Brain microvascular endothelial cell (primary cell): ENCODE measurements around the gene SORCS1.

Experiments
- DNase-seq: peaks from one replicate; pipeline ENCODE4 v3.0.0-alpha.2; 2020
- H3K27ac ChIP-seq: fragments of 250-450 bp; sonication (Bioruptor Pico); 2 replicates; pipeline ENCODE4 v1.5.1; 2020; ENCODE audit warnings: mild to moderate bottlenecking, moderate library complexity
- H3K27me3 ChIP-seq: fragments of 250-450 bp; sonication (Bioruptor Pico); replicated peaks from 2 replicates; pipeline ENCODE4 v1.5.1; 2020; ENCODE audit warnings: mild to moderate bottlenecking
- H3K36me3 ChIP-seq: fragments of 250-450 bp; sonication (Bioruptor Pico); replicated peaks from 2 replicates; pipeline ENCODE4 v1.5.1; 2020; ENCODE audit warnings: mild to moderate bottlenecking
- H3K4me3 ChIP-seq: 2 replicates; pipeline ENCODE4 v1.5.1; 2011; ENCODE audit warnings: low read depth, mild to moderate bottlenecking, control low read depth, low read length, moderate library complexity
- in situ Hi-C: cut with HindIII; loops from 2 replicates; pipeline ENCODE4 v1.10.0; 2017; ENCODE audit warnings: low sequenced_read_pairs, low pct_ligation_motif_present
- TF ChIP-seq, protein P1 (sequence below): IDR thresholded peaks from 2 replicates; pipeline ENCODE4 v1.5.1; 2011; ENCODE audit warnings: low read depth, mild to moderate bottlenecking, moderate library complexity, low read length, control low read depth, inconsistent platforms; ENCODE audit errors: missing control alignments

SORCS1 gene

DNA sequence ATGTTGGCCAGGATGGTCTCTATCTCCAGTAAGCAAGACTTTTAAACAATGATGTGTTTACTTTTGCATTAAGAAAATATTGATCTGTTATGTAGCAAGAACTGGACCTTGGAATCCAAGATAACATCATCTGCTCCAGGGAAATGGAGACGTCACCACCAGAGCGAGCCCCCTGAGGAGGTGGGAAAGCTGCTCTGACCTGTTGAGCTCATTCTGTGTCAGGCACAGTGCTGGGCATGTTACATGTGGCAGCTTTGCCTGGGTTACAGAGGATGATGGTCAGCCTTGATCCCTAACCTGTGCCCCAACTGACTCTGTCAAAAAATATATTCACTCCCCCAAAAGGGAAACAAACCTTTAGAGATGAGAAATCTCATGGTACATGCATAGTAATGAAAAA lies 436.3 kb downstream of the SORCS1 start:
- in situ Hi-C loops: no loop called here
- Histone ChIP-seq H3K27me3 (no peaks in the 10 kb centered on the region), H3K27ac (no peak overlapping the region), H3K4me3 (no peak overlapping the region), H3K36me3 (no peaks in the 10 kb centered on the region)
- no peak for DNase-seq
- TF ChIP-seq, protein P1, sequence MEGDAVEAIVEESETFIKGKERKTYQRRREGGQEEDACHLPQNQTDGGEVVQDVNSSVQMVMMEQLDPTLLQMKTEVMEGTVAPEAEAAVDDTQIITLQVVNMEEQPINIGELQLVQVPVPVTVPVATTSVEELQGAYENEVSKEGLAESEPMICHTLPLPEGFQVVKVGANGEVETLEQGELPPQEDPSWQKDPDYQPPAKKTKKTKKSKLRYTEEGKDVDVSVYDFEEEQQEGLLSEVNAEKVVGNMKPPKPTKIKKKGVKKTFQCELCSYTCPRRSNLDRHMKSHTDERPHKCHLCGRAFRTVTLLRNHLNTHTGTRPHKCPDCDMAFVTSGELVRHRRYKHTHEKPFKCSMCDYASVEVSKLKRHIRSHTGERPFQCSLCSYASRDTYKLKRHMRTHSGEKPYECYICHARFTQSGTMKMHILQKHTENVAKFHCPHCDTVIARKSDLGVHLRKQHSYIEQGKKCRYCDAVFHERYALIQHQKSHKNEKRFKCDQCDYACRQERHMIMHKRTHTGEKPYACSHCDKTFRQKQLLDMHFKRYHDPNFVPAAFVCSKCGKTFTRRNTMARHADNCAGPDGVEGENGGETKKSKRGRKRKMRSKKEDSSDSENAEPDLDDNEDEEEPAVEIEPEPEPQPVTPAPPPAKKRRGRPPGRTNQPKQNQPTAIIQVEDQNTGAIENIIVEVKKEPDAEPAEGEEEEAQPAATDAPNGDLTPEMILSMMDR: no peak

DNA sequence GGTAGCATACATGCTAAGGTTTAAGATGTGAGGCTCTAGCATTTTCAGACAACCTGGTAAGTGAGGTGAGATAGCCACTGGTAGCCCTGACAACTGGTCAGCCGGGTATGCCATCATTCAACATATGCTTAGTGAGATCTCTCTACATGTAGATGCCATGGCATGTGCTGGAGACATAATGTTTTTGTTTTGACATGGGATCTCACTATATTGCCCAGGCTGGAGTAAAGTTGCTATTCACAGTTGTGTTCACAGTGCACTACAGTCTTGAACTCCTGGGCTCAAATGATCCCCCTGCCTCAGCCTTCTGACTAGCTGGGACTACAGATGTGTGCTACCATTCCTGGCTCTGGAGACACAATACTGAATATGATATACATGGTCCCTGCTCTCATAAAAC lies 437.3 kb downstream of the SORCS1 start:
- Histone ChIP-seq H3K27ac (no peak overlapping the region), H3K4me3 (no peak overlapping the region), H3K36me3 (no peaks in the 10 kb centered on the region), H3K27me3 (no peaks in the 10 kb centered on the region)
- in situ Hi-C loops: no loop called here
- DNase-seq: no peak
- TF ChIP-seq, protein P1: no peak

DNA sequence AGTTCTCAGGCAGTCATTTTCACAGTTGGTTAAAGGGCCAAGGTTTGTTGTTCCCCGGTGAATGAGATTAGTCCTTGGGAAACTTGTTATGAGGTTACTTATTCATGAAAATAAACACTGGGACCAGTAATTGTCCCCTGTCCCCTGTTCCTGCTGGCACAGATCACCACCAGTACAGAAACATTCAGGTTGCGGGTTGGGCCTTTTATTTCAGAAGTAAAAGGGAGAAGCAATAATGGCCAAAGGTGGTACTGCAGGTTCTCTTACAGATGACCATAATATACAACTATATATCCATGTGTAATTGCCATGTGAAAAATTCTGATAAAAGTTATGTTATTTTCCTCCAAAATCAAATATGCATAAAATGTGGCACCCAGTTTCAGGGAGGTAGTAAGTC lies 442.0 kb downstream of the SORCS1 start:
- no peaks in the 10 kb centered on the region for H3K36me3 ChIP-seq
- DNase-seq: no peak
- in situ Hi-C loops: no loop called here

DNA sequence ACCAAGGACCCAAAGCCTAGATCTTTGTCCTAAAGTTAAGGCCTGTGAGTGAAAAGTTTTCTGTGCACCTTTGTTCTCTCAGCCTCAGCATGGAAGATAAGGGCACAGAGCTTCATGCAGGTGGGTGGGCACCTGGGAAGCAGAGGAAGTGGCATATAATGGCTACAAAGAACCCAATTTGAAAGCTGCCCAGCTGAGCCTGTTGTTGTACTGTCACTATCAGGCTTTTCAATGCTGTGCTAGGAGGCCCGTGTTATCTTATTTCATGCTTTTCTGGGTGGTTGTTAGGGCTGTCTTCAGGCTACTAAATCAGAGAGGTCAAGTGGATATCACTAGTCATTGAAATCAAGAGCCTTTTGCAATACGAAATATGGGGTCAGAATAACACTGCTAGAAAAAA lies 443.8 kb downstream of the SORCS1 start:
- Histone ChIP-seq H3K27me3 (no peaks in the 10 kb centered on the region), H3K4me3 (no peak overlapping the region), H3K27ac (no peak overlapping the region), H3K36me3 (no peaks in the 10 kb centered on the region)
- DNase-seq: no peak
- in situ Hi-C loops: no loop called here
- TF ChIP-seq, protein P1: no peak

More for the DNA sequence above, 442.0 kb downstream of the SORCS1 start:
- no peaks in the 10 kb centered on the region for H3K27me3 ChIP-seq
- no peak overlapping the region for H3K4me3 ChIP-seq
- no peak overlapping the region for H3K27ac ChIP-seq
- TF ChIP-seq, protein P1: peak; percentile 5

DNA sequence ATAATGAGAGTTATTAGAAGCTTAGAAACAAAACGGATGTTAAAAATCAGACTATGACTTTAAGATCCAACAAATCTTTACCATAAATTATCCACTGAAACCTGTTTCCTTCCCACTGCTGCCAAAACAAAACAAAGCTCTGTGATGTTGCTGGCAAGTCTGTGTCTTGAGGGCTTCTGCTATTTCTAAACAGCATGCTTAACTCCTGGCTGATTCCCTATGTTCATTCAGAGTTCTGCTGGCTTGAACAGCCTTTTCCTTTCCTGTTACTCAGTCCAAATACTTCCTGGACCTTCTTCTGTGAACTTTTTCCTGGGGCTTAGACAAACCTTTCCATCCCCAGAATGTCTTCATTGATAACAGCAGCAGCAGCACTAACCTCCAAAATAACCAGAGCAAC lies 448.1 kb downstream of the SORCS1 start:
- DNase-seq: no peak
- TF ChIP-seq, protein P1: no peak
- in situ Hi-C loops: no loop called here
- H3K27me3 ChIP-seq: no peaks in the 10 kb centered on the region
- no peaks in the 10 kb centered on the region for H3K36me3 ChIP-seq
- no peak overlapping the region for H3K27ac ChIP-seq
- H3K4me3 ChIP-seq: no peak overlapping the region

DNA sequence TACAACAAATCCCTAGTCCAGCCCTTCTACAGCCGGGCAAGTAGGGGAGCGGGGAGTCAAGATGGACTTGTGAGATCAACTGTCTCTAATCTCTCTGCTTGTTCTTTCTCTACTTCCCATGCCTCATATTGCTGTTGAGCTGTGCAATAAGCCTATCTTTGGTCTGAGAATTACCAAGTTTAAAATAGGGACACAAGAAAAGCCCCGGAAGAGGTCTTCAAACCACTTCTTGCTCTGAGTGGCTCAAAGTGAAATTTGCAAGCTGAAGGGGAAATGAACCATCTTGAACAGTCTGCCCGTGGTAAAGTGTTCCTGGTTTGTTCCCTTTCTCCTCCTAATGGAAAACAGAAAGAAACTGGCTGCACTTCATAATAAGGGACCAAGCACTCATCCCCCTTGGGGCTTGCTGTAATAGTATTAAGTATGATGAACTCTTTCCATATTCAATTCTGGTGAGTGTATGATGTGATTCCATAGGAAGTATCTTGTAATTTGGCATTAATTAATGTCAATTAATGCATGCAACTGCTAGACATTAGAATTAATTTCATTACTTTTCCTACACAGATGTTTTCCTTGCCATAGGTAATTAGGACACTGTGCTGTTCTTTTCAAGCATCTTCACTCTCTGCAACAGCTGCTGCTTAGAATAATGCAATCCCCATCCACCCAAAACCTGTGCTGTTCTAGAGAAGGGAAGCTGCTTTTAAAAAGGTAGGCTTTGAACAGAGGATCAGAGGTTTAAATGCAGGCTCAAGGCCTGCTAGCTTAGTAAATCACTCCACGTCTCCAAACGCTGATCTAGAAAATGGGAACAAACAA lies 449.6 kb downstream of the SORCS1 start:
- TF ChIP-seq, protein P1: no peak
- H3K4me3 ChIP-seq: no peak overlapping the region
- H3K36me3 ChIP-seq: no peaks in the 10 kb centered on the region
- no peaks in the 10 kb centered on the region for H3K27me3 ChIP-seq
- DNase-seq: no peak
- in situ Hi-C loops: no loop called here
- H3K27ac ChIP-seq: no peak overlapping the region
